H9 (cell line): Measurements from ENCODE around the gene SMARCD3. TPM values are rescaled to one million over a fixed set of nuclear protein-coding genes. Genes with fewer than 3 reads are reported as not detected.

Experiments used
- DNase-seq: peaks from one replicate; pipeline ENCODE4 v3.0.0-alpha.2; 2017
- H2AFZ ChIP-seq: one replicate; pipeline ENCODE4 v1.6.1; 2013; ENCODE audit warnings: mild to moderate bottlenecking, low read length, control low read depth, moderate library complexity
- H2AK5ac ChIP-seq: 2 replicates; pipeline ENCODE4 v1.6.1; 2013; ENCODE audit warnings: low read length, control low read depth, mixed read lengths; ENCODE audit not compliant: insufficient read length
- H2BK120ac ChIP-seq: one replicate; pipeline ENCODE4 v1.6.1; 2013; ENCODE audit warnings: low read depth, mild to moderate bottlenecking, low read length, control low read depth, inconsistent platforms; ENCODE audit not compliant: poor library complexity, severe bottlenecking
- H2BK12ac ChIP-seq: 2 replicates; pipeline ENCODE4 v1.6.1; 2013; ENCODE audit warnings: low read length, control low read depth, mixed read lengths, low read depth; ENCODE audit not compliant: insufficient read length
- H2BK15ac ChIP-seq: 2 replicates; pipeline ENCODE4 v1.6.1; 2013; ENCODE audit warnings: low read depth, low read length, control low read depth
- H2BK20ac ChIP-seq: one replicate; pipeline ENCODE4 v1.6.1; 2013; ENCODE audit warnings: low read depth, mild to moderate bottlenecking, low read length, control low read depth, inconsistent platforms; ENCODE audit not compliant: poor library complexity, severe bottlenecking
- H2BK5ac ChIP-seq: 2 replicates; pipeline ENCODE4 v1.6.1; 2013; ENCODE audit warnings: low read length, control low read depth, mixed read lengths; ENCODE audit not compliant: insufficient read length
- H3K14ac ChIP-seq: 2 replicates; pipeline ENCODE4 v1.6.1; 2013; ENCODE audit warnings: low read length, control low read depth; ENCODE audit not compliant: insufficient read depth
- H3K18ac ChIP-seq: 2 replicates; pipeline ENCODE4 v1.6.1; 2013; ENCODE audit warnings: low read depth, mild to moderate bottlenecking, mixed read lengths, low read length, control low read depth; ENCODE audit not compliant: insufficient read length
- H3K23ac ChIP-seq: 2 replicates; pipeline ENCODE4 v1.6.1; 2013; ENCODE audit warnings: low read length, control low read depth, mixed read lengths, low read depth; ENCODE audit not compliant: insufficient read length
- H3K23me2 ChIP-seq: 2 replicates; pipeline ENCODE4 v1.6.1; 2013; ENCODE audit warnings: low read depth, mild to moderate bottlenecking, mixed read lengths, low read length, control low read depth; ENCODE audit not compliant: insufficient read length, poor library complexity, severe bottlenecking
- H3K27ac ChIP-seq: 2 replicates; pipeline ENCODE4 v1.5.1; 2013; ENCODE audit warnings: low read length, control low read depth, mixed read lengths, low read depth; ENCODE audit not compliant: insufficient read length
- H3K27me3 ChIP-seq: 2 replicates; pipeline ENCODE4 v1.6.1; 2013; ENCODE audit warnings: low read length, control low read depth, inconsistent platforms; ENCODE audit not compliant: insufficient read depth
- H3K4ac ChIP-seq: 2 replicates; pipeline ENCODE4 v1.6.1; 2013; ENCODE audit warnings: low read depth, mild to moderate bottlenecking, control low read depth, inconsistent platforms, low read length, moderate library complexity
- H3K4me1 ChIP-seq: 2 replicates; pipeline ENCODE4 v1.6.1; 2013; ENCODE audit warnings: low read length, control low read depth, inconsistent platforms; ENCODE audit not compliant: insufficient read depth
- H3K4me2 ChIP-seq: 2 replicates; pipeline ENCODE4 v1.6.1; 2013; ENCODE audit warnings: low read length, control low read depth, mixed read lengths; ENCODE audit not compliant: insufficient read length, insufficient read depth
- H3K56ac ChIP-seq: 2 replicates; pipeline ENCODE4 v1.6.1; 2013; ENCODE audit warnings: low read depth, mild to moderate bottlenecking, mixed read lengths, low read length, control low read depth; ENCODE audit not compliant: insufficient read length
- H3K79me1 ChIP-seq: 2 replicates; pipeline ENCODE4 v1.6.1; 2013; ENCODE audit warnings: low read depth, mild to moderate bottlenecking, moderate library complexity, low read length, control low read depth, inconsistent platforms; ENCODE audit not compliant: insufficient read depth, poor library complexity, severe bottlenecking
- H3K79me2 ChIP-seq: 2 replicates; pipeline ENCODE4 v1.6.1; 2013; ENCODE audit warnings: low read length, control low read depth, inconsistent platforms; ENCODE audit not compliant: insufficient read depth
- H3K9ac ChIP-seq: 2 replicates; pipeline ENCODE4 v1.6.1; 2013; ENCODE audit warnings: low read length, control low read depth, mixed read lengths; ENCODE audit not compliant: insufficient read length; ENCODE audit errors: extremely low read depth
- H3K9me3 ChIP-seq: one replicate; pipeline ENCODE4 v1.6.1; 2013; ENCODE audit warnings: low read depth, low read length, inconsistent platforms; ENCODE audit not compliant: control insufficient read depth
- H3T11ph ChIP-seq: one replicate; pipeline ENCODE4 v1.6.1; 2013; ENCODE audit warnings: mild to moderate bottlenecking, low read length, control low read depth, inconsistent platforms
- H4K20me1 ChIP-seq: one replicate; pipeline ENCODE4 v1.6.1; 2013; ENCODE audit not compliant: control insufficient read depth, insufficient read length, insufficient read depth
- H4K5ac ChIP-seq: 2 replicates; pipeline ENCODE4 v1.6.1; 2013; ENCODE audit warnings: low read depth, mild to moderate bottlenecking, mixed read lengths, low read length, control low read depth; ENCODE audit not compliant: insufficient read length
- H4K8ac ChIP-seq: replicated peaks from 2 replicates; pipeline ENCODE4 v1.6.1; 2013; ENCODE audit warnings: low read length, control low read depth, mixed read lengths, low read depth; ENCODE audit not compliant: insufficient read length
- H4K91ac ChIP-seq: 2 replicates; pipeline ENCODE4 v1.6.1; 2013; ENCODE audit warnings: low read depth, mild to moderate bottlenecking, moderate library complexity, mixed read lengths, low read length, control low read depth; ENCODE audit not compliant: insufficient read length
- H3K27ac Mint-ChIP-seq, 3 experiments: 2 replicates in 2 of 3; 3 replicates in 1 of 3; pipeline ENCODE4 v1.8.0; 2020 to 2021; ENCODE audit warnings: mixed read lengths in 3 of 3, mild to moderate bottlenecking in 1 of 3, moderate library complexity in 1 of 3
- H3K27me3 Mint-ChIP-seq: 2 replicates; pipeline ENCODE4 v1.8.0; 2021; ENCODE audit warnings: low read depth, mild to moderate bottlenecking, moderate library complexity, mixed read lengths
- H3K36me3 Mint-ChIP-seq, 3 experiments: 2 replicates in 2 of 3; 3 replicates in 1 of 3; pipeline ENCODE4 v1.8.0; 2020 to 2021; ENCODE audit warnings: low read depth in 3 of 3, mixed read lengths in 3 of 3; ENCODE audit not compliant: insufficient read depth in 1 of 3
- H3K4me1 Mint-ChIP-seq, 2 experiments: 2 replicates each; pipeline ENCODE4 v1.8.0; 2020; ENCODE audit warnings: mixed read lengths in 2 of 2
- H3K4me3 Mint-ChIP-seq, 2 experiments: 2 replicates in 1 of 2; 3 replicates in 1 of 2; pipeline ENCODE4 v1.8.0; 2020 to 2021; ENCODE audit warnings: mild to moderate bottlenecking in 2 of 2, mixed read lengths in 2 of 2, moderate library complexity in 1 of 2
- H3K9me3 Mint-ChIP-seq, 2 experiments: 2 replicates in 1 of 2; 3 replicates in 1 of 2; pipeline ENCODE4 v1.8.0; 2020; ENCODE audit warnings: mild to moderate bottlenecking in 2 of 2, mixed read lengths in 2 of 2, moderate library complexity in 1 of 2
- WGBS: extraction: QIAGEN DNeasy Blood & Tissue Kit; methylation state at CpG from one replicate; pipeline ENCODE4 v1.1.7; 2013; ENCODE audit warnings: missing lambda C conversion rate, low lambda C conversion rate, mixed read lengths; ENCODE audit not compliant: insufficient read length; ENCODE audit errors: extremely low coverage; 5-methylcytosine and 5-hydroxymethylcytosine counted together
- total RNA-seq: library from RNA; stranded (reverse); gene quantifications from 2 replicates; pipeline ENCODE4 v1.2.1, GENCODE V29; 2021
- TF ChIP-seq, protein P1 (sequence below): fragments of 200-600 bp; sonication (generic); conservative IDR thresholded peaks from 3 replicates; pipeline ENCODE4 v1.8.0; 2021; ENCODE audit warnings: antibody characterized with exemption, mild to moderate bottlenecking

Gene SMARCD3
- total RNA-seq, 1 experiment from 2014 or later, result 5.0 TPM

DNA sequence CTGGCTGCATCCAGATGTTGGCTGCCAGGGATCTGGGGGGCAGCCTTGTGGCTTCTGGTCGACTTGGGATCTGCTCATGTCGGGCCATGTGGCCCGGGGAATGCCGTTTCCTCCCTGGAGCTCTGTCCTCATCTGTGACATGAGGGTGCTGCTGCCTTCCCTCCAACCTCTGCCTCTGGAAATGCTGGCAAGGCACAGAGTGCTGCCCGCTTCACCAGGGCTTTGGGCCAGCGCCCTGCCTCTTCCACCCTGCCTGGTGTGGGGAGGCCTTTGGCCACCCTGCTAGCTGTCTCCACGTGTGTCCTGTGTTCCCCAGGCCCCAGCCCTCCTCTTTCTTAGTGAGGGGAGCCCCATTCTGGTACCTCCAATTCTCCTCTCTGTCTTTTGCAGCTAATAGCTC, 5.8 kb upstream of the SMARCD3 start:
- no peak overlapping the region for H2AFZ ChIP-seq
- no peak overlapping the region for H4K8ac ChIP-seq
- no peak overlapping the region for H2AK5ac ChIP-seq
- H3K56ac ChIP-seq, result no peak overlapping the region
- no peak overlapping the region for H3K4me2 ChIP-seq
- H4K20me1 ChIP-seq, result no peaks in the 10 kb centered on the region
- no peak overlapping the region for H3K23ac ChIP-seq
- H3T11ph ChIP-seq, result no peak overlapping the region
- Mint-ChIP-seq H3K27me3 (peaks cover 87% of the 10 kb centered on the region), H3K4me3 (no peak overlapping the region; a peak in 1 of 5 replicates), H3K9me3 (no peaks in the 10 kb centered on the region; a peak in 1 of 5 replicates), H3K4me1 (peaks cover 30 to 49% of the 10 kb centered on the region in 2 experiments), H3K27ac (peak overlapping the region in 1 of 3 experiments; percentile 23; a peak in 1 of 7 replicates), H3K36me3 (no peaks in the 10 kb centered on the region; a peak in 1 of 7 replicates)
- TF ChIP-seq, protein P1, sequence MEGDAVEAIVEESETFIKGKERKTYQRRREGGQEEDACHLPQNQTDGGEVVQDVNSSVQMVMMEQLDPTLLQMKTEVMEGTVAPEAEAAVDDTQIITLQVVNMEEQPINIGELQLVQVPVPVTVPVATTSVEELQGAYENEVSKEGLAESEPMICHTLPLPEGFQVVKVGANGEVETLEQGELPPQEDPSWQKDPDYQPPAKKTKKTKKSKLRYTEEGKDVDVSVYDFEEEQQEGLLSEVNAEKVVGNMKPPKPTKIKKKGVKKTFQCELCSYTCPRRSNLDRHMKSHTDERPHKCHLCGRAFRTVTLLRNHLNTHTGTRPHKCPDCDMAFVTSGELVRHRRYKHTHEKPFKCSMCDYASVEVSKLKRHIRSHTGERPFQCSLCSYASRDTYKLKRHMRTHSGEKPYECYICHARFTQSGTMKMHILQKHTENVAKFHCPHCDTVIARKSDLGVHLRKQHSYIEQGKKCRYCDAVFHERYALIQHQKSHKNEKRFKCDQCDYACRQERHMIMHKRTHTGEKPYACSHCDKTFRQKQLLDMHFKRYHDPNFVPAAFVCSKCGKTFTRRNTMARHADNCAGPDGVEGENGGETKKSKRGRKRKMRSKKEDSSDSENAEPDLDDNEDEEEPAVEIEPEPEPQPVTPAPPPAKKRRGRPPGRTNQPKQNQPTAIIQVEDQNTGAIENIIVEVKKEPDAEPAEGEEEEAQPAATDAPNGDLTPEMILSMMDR, result no peak
- no peak overlapping the region for H2BK120ac ChIP-seq
- H2BK12ac ChIP-seq, result no peak overlapping the region
- no CpG with 5 or more reads among the region's 7 CpGs for WGBS
- no peak overlapping the region; the same call in 1 of the 2 replicates for H3K14ac ChIP-seq
- H3K79me1 ChIP-seq, result no peaks in the 10 kb centered on the region
- H2BK5ac ChIP-seq, result no peak overlapping the region
- H4K91ac ChIP-seq, result no peak overlapping the region
- no peak overlapping the region for H3K9ac ChIP-seq
- no peak overlapping the region for H2BK15ac ChIP-seq
- H3K18ac ChIP-seq, result no peak overlapping the region
- H4K5ac ChIP-seq, result no peak overlapping the region
- no peaks in the 10 kb centered on the region for H3K79me2 ChIP-seq
- no peak for DNase-seq
- H3K9me3 ChIP-seq, result no peaks in the 10 kb centered on the region
- H3K23me2 ChIP-seq, result peaks cover 12% of the 10 kb centered on the region
- H2BK20ac ChIP-seq, result no peak overlapping the region
- H3K27ac ChIP-seq, result no peak overlapping the region
- peaks cover 7% of the 10 kb centered on the region; the same call in 1 of the 2 replicates for H3K4me1 ChIP-seq
- no peak overlapping the region for H3K4ac ChIP-seq
- H3K27me3 ChIP-seq, result peaks cover 8% of the 10 kb centered on the region; the same call in 1 of the 2 replicates
